IMR-90 (cell line): ENCODE measurements around the gene C5orf52.

Source experiments
- BHLHE40 ChIP-seq: fragments of 150-350 bp; IDR thresholded peaks from 2 replicates; pipeline ENCODE4 v1.6.1; 2016; ENCODE audit warnings: mild to moderate bottlenecking, low read depth, low read length
- CTCF ChIP-seq: conservative IDR thresholded peaks from 2 replicates; pipeline ENCODE4 v1.5.1; 2012; ENCODE audit warnings: mild to moderate bottlenecking, low read depth, low read length, improper control_type of control experiment
- FOS ChIP-seq: fragments of 150-350 bp; IDR thresholded peaks from 2 replicates; pipeline ENCODE4 v1.6.1; 2016; ENCODE audit warnings: low read depth, low read length
- POLR2A ChIP-seq: IDR thresholded peaks from 2 replicates; pipeline ENCODE4 v1.6.1; 2012; ENCODE audit warnings: mild to moderate bottlenecking, low read depth, low read length
- RAD21 ChIP-seq: IDR thresholded peaks from 2 replicates; pipeline ENCODE4 v1.6.1; 2012; ENCODE audit warnings: low read length, improper control_type of control experiment
- RCOR1 ChIP-seq: IDR thresholded peaks from 2 replicates; pipeline ENCODE4 v1.6.1; 2012; ENCODE audit warnings: mild to moderate bottlenecking, low read length, improper control_type of control experiment; ENCODE audit not compliant: insufficient replicate concordance
- RFX5 ChIP-seq: IDR thresholded peaks from 2 replicates; pipeline ENCODE4 v1.8.0; 2012; ENCODE audit warnings: low read depth, mild to moderate bottlenecking, low read length, moderate library complexity
- TF ChIP-seq, protein P1 (sequence below): fragments of 150-350 bp; IDR thresholded peaks from 2 replicates; pipeline ENCODE4 v1.6.1; 2017; ENCODE audit warnings: mild to moderate bottlenecking, antibody characterized with exemption, low read length, low read depth

DNA sequence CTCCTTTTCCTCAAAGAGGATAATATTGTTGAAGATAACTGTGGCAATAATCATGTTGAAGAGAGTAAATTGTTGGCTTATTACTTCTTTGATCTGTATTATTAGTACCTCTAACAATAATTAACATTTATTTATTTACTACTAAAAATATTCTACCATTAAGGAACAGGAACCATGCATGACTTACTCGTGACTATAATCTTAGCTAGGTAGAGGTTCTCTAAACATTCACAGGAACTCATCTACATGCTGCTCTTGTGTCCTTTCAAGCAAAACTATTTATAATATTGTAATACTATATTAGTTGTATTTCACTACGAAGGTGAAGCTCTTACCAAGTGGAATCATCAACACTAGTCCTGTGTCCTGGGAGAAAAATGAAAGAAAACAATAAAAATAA, 22.2 kb upstream of the C5orf52 start:
- TF ChIP-seq CTCF (no peak), POLR2A (no peak), RFX5 (no peak), BHLHE40 (no peak), FOS (no peak), RAD21 (no peak), RCOR1 (no peak)
- TF ChIP-seq, protein P1, sequence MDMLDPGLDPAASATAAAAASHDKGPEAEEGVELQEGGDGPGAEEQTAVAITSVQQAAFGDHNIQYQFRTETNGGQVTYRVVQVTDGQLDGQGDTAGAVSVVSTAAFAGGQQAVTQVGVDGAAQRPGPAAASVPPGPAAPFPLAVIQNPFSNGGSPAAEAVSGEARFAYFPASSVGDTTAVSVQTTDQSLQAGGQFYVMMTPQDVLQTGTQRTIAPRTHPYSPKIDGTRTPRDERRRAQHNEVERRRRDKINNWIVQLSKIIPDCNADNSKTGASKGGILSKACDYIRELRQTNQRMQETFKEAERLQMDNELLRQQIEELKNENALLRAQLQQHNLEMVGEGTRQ, result no peak
